ENCODE results near the gene TEX101.
"Not testable (repeated sequence)": the region's sequence is repeated elsewhere in the genome, so short reads cannot be mapped to it uniquely, and the experiment has no call there.

The TEX101 gene

GRCh38 chr19:43444091-43444490 lies 29.4 kb downstream of the TEX101 start:
- H3K4me1 ChIP-seq (ENCODE audit: insufficient read depth, low read length); H3K4me3 ChIP-seq (ENCODE audit: low read length); H3K36me3 ChIP-seq (ENCODE audit: insufficient read depth, low read length); H3K27me3 ChIP-seq (ENCODE audit: insufficient read depth, low read length); H3K9me3 ChIP-seq (ENCODE audit: low read length); H2AFZ ChIP-seq (ENCODE audit: low read depth, low read length): not testable (repeated sequence)

DNA sequence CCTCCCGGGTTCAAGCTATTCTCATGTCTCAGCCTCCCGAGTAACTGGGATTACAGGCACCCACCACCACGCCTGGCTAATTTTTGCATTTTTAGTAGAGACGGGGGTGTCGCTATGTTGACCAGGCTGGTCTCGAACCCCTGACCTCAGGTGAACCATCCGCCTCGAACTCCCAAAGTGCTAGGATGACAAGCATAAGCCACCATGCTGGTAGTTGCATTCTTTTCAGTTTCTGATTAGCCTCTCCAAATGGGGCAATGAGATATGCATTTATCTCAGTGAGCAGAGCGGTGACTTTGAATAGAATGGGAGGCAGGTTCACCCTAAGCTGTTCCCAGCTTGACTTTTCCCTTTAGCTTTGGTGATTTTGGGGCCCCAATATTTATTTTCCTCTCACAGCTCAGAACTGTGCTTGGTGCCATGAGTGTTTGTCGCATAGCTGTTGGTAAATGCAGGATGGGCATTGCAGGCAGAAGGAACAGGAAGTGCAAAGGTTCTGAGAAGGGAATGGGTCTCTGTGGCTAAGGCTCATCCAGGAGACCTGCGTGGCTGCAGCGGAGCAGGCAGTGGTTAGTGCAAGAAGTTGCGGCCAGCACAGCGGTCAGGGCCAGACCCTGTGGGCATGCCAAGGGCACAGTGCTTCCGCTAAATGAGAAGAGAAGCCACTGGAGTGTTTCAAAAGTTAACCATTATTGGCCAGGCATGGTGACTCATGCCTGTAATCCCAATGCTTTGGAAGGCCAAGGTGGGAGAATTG lies 30.0 kb downstream of the TEX101 start:
- no peaks in the 10 kb centered on the region for H3K4me1 ChIP-seq (ENCODE audit: insufficient read depth, low read length)
- H3K27me3 ChIP-seq (ENCODE audit: insufficient read depth, low read length), result no peaks in the 10 kb centered on the region
- no peaks in the 10 kb centered on the region for H3K36me3 ChIP-seq (ENCODE audit: insufficient read depth, low read length)
- no peak overlapping the region for H2AFZ ChIP-seq (ENCODE audit: low read depth, low read length)
- H3K9me3 ChIP-seq (ENCODE audit: low read length), result no peaks in the 10 kb centered on the region
- H3K4me3 ChIP-seq (ENCODE audit: low read length), result no peak overlapping the region

- Histone ChIP-seq H3K36me3 (ENCODE audit: insufficient read depth, low read length) (no peaks in the 10 kb centered on the region), H3K4me3 (ENCODE audit: low read length) (no peak overlapping the region), H3K4me1 (ENCODE audit: insufficient read depth, low read length) (no peaks in the 10 kb centered on the region), H2AFZ (ENCODE audit: low read depth, low read length) (no peak overlapping the region), H3K9me3 (ENCODE audit: low read length) (no peaks in the 10 kb centered on the region), H3K27me3 (ENCODE audit: insufficient read depth, low read length) (no peaks in the 10 kb centered on the region)
These were observed 30.7 kb downstream of the TEX101 start for GRCh38 chr19:43445426-43445825.

DNA sequence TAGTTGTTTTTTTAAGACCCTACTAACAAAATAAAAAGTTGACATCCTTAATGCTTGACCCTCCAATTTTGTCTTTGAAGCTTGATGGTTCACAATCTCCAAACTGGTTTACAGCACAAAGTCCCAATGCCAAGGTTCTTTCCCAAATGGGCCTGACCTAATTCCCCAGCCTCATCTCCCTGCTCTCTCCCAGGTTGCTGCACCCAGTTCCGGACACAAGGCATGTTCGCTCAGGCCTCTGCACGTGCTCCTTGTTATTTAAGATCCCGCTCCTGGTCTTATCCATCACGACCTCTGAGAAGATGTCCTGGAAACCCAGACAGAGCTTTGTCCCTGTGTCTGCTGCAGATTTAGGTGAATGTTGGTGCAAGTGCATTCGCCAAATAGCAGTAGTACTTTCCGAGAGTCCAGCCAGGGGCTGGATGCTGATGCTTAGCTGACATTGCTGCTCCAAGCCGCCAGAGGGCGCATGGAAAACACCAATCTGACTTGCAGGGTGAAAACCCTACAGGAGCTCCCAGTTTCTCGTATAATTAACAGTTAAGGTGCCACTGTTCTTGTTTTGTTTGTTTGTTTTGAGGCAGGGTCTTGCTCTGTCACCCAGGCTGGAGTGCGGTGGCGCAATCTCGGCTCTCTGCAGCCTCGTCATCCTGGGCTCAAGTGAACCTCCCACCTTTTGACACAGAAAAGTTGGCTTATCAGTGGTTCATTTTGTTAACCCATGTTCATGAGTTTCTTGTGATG lies 32.2 kb downstream of the TEX101 start:
- Histone ChIP-seq H3K4me3 (ENCODE audit: low read length) (no peak overlapping the region), H3K27me3 (ENCODE audit: insufficient read depth, low read length) (no peaks in the 10 kb centered on the region), H2AFZ (ENCODE audit: low read depth, low read length) (no peak overlapping the region), H3K9me3 (ENCODE audit: low read length) (no peaks in the 10 kb centered on the region), H3K4me1 (ENCODE audit: insufficient read depth, low read length) (no peaks in the 10 kb centered on the region), H3K36me3 (ENCODE audit: insufficient read depth, low read length) (no peaks in the 10 kb centered on the region)

- H3K36me3 ChIP-seq (ENCODE audit: insufficient read depth, low read length), result no peaks in the 10 kb centered on the region
- no peak overlapping the region for H2AFZ ChIP-seq (ENCODE audit: low read depth, low read length)
- no peak overlapping the region for H3K4me3 ChIP-seq (ENCODE audit: low read length)
- no peaks in the 10 kb centered on the region for H3K27me3 ChIP-seq (ENCODE audit: insufficient read depth, low read length)
- H3K9me3 ChIP-seq (ENCODE audit: low read length), result peaks cover 3% of the 10 kb centered on the region
- no peaks in the 10 kb centered on the region for H3K4me1 ChIP-seq (ENCODE audit: insufficient read depth, low read length)
These were observed 33.0 kb downstream of the TEX101 start for GRCh38 chr19:43447655-43448054.

- Histone ChIP-seq H3K9me3 (ENCODE audit: low read length) (peaks cover 4% of the 10 kb centered on the region), H3K36me3 (ENCODE audit: insufficient read depth, low read length) (no peaks in the 10 kb centered on the region), H3K27me3 (ENCODE audit: insufficient read depth, low read length) (no peaks in the 10 kb centered on the region), H2AFZ (ENCODE audit: low read depth, low read length) (no peak overlapping the region), H3K4me1 (ENCODE audit: insufficient read depth, low read length) (no peaks in the 10 kb centered on the region), H3K4me3 (ENCODE audit: low read length) (no peak overlapping the region)
These were observed 35.9 kb downstream of the TEX101 start for GRCh38 chr19:43450545-43450997.

GRCh38 chr19:43452582-43452981 lies 37.9 kb downstream of the TEX101 start:
- Histone ChIP-seq H3K27me3 (ENCODE audit: insufficient read depth, low read length) (no peaks in the 10 kb centered on the region), H3K4me3 (ENCODE audit: low read length) (no peak overlapping the region), H3K4me1 (ENCODE audit: insufficient read depth, low read length) (no peaks in the 10 kb centered on the region), H3K36me3 (ENCODE audit: insufficient read depth, low read length) (no peaks in the 10 kb centered on the region), H2AFZ (ENCODE audit: low read depth, low read length) (no peak overlapping the region), H3K9me3 (ENCODE audit: low read length) (peaks cover 4% of the 10 kb centered on the region)

DNA sequence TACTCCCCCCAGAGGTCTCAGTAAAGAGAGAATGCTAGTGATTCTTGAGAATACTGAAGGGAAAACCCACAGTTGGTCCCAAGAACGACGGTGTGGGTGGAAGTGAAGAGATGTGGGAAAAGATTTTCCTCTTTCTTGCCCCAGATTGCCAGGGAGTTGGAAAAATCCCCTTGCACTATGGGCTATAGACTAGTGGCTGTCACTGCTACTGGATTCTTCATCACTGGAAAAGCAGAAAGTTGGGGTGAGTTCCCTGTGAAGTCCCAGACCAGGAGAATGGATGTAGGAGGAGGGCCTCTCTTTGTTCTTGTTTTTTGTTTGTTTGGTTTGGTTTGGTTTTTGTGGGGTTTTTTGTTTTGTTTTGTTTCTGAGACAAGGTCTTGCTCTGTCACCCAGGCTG lies 39.3 kb downstream of the TEX101 start:
- no peaks in the 10 kb centered on the region for H3K4me1 ChIP-seq (ENCODE audit: insufficient read depth, low read length)
- no peak overlapping the region for H2AFZ ChIP-seq (ENCODE audit: low read depth, low read length)
- H3K4me3 ChIP-seq (ENCODE audit: low read length), result no peak overlapping the region

DNA sequence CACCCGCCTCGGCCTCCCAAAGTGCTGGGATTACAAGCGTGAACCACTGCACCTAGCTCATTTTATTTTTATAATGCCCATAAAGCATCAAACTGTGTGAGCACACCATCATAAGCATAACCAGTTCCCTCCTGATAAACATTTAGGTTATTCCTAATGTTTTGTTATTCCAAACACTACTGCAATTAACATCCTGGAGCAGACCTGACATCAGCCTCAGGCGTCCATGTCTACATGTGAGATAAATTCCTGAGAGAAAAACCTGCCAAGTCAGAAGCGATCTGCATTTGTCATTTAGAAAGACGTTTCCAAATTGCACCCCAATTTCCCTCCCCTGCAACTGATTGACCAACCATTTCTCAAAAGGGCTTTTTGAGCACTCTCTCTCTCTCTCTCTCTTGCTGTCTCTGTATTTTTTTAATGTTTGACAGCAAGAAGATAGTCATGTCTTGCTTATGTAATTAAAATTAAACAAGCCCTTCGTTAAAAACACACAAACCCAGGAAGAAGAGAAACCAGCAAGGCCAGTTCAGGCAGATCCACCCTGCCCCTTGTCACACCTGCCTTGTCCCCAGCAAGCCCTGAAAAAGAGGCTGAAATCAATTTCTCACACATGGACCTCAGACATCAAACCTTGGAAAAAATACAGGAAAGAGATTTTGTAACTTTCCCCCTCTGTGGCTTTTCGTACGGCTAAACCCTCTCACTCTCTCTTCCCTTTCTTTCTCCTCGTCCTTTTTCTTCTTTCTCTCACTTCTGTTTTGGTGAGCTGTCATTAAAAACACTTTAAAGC lies 40.8 kb downstream of the TEX101 start:
- Histone ChIP-seq H2AFZ (ENCODE audit: low read depth, low read length) (no peak overlapping the region), H3K27me3 (ENCODE audit: insufficient read depth, low read length) (no peaks in the 10 kb centered on the region), H3K4me1 (ENCODE audit: insufficient read depth, low read length) (no peaks in the 10 kb centered on the region), H3K4me3 (ENCODE audit: low read length) (no peak overlapping the region), H3K36me3 (ENCODE audit: insufficient read depth, low read length) (no peaks in the 10 kb centered on the region), H3K9me3 (ENCODE audit: low read length) (peaks cover 4% of the 10 kb centered on the region)

More for the DNA sequence above, 39.3 kb downstream of the TEX101 start:
- H3K36me3 ChIP-seq (ENCODE audit: insufficient read depth, low read length), result no peaks in the 10 kb centered on the region
- H3K27me3 ChIP-seq (ENCODE audit: insufficient read depth, low read length), result no peaks in the 10 kb centered on the region
- peaks cover 4% of the 10 kb centered on the region for H3K9me3 ChIP-seq (ENCODE audit: low read length)

DNA sequence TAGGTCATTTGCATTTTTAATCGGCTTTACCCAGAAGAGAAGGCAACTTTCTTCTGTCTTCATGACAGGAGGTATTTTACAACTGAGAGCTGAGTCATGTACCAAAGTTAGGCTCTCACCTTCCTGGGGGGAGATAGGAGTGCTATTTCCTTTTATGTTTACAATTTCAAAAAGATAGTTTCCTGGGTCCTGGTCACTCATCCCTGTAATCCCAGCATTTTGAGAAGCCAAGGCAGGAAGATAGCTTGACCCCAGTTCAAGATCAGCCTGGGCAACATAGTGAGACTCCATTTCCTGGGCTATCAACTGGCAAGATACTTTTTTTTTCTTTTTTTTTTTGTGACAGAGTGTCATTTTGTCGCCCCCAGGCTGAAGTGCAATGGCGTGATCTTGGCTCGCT lies 43.1 kb downstream of the TEX101 start:
- Histone ChIP-seq H3K9me3 (ENCODE audit: low read length) (no peaks in the 10 kb centered on the region), H3K36me3 (ENCODE audit: insufficient read depth, low read length) (no peaks in the 10 kb centered on the region), H3K27me3 (ENCODE audit: insufficient read depth, low read length) (no peaks in the 10 kb centered on the region), H2AFZ (ENCODE audit: low read depth, low read length) (no peak overlapping the region), H3K4me1 (ENCODE audit: insufficient read depth, low read length) (no peaks in the 10 kb centered on the region), H3K4me3 (ENCODE audit: low read length) (no peak overlapping the region)

DNA sequence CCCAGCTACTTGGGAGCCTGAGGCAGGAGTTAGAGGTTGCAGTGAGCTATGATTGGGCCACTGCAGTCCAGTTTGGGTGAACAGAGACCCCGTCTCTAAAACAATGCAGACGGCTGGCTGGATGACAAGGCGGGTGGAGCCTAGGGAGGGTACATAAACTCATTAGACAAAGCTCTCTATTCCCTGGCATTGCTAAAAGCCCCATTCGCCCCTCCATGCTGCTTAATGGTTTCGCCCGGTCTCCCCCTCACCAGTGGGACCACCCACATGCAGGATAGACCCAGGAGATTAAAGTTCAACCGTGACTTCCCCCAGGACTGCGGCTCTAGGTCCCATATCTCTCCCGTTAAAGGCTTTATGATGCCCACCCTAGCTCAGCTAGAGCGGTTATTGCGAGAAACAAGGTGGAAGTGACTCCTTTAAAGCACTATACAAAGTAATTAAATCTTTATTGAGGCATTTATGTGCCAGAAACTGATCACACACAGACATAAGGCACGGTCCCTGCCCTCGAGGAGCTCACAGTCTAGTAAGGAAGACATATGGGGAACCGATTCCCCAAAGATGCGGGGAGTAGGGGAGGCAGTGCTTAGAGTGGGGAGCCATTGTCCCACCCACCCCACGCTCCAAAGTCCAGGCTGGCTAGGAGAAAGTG lies 45.8 kb downstream of the TEX101 start:
- H3K36me3 ChIP-seq (ENCODE audit: insufficient read depth, low read length), result no peaks in the 10 kb centered on the region

DNA sequence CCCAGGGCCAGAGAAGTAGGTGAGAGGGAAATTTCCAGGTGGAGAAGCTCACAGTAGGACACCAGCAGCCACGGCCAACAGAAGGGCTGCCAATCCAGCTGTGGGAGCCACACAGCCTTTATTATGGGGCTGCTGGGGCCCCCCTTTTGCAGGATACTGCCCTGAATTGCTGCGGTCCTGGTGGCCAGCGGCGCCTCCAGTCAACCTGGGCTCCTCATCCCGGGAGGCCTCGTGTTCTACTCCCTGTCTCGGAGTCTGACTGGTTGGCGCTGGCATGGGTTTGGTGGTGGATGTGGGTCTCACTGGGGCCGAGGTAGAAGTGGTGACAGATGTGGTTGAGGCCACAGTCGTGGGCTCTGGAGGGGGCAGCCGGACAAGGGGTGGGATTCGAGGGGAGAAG lies 46.6 kb downstream of the TEX101 start:
- Histone ChIP-seq H3K27me3 (ENCODE audit: insufficient read depth, low read length) (no peaks in the 10 kb centered on the region), H3K9me3 (ENCODE audit: low read length) (no peaks in the 10 kb centered on the region), H2AFZ (ENCODE audit: low read depth, low read length) (no peak overlapping the region), H3K4me1 (ENCODE audit: insufficient read depth, low read length) (peaks cover 8% of the 10 kb centered on the region), H3K4me3 (ENCODE audit: low read length) (no peak overlapping the region), H3K36me3 (ENCODE audit: insufficient read depth, low read length) (no peaks in the 10 kb centered on the region)

More for the DNA sequence above, 45.8 kb downstream of the TEX101 start:
- Histone ChIP-seq H3K4me3 (ENCODE audit: low read length) (no peak overlapping the region), H3K27me3 (ENCODE audit: insufficient read depth, low read length) (no peaks in the 10 kb centered on the region), H3K9me3 (ENCODE audit: low read length) (no peaks in the 10 kb centered on the region), H3K4me1 (ENCODE audit: insufficient read depth, low read length) (peaks cover 8% of the 10 kb centered on the region), H2AFZ (ENCODE audit: low read depth, low read length) (no peak overlapping the region)
